GM21717 (cell line): ENCODE measurements around the gene GCC1.
"Not testable (repeated sequence)": the region's sequence is repeated elsewhere in the genome, so short reads cannot be mapped to it uniquely, and the experiment has no call there.

Source experiments
- ATAC-seq: cut with Tn5 transposase; IDR thresholded peaks from one replicate; pipeline ENCODE4 v1.9.1; 2021; ENCODE audit warnings: mild to moderate bottlenecking, moderate library complexity; ENCODE audit not compliant: unreplicated experiment

The GCC1 gene

GRCh38 chr7:127591189-127591588 lies 5.8 kb upstream of the GCC1 start:
- no peak for ATAC-seq

- no peak for ATAC-seq
Measured at GRCh38 chr7:127589896-127590295, 4.5 kb upstream of the GCC1 start.

GRCh38 chr7:127588697-127589482 lies 3.5 kb upstream of the GCC1 start:
- ATAC-seq: peak; percentile 32

- ATAC-seq: peak; percentile 77
Measured at GRCh38 chr7:127588019-127588696, 2.8 kb upstream of the GCC1 start, which contains the start of gene ARF5. Gene ARF5 (plus strand): TSS chr7:127588411. CDS start chr7:127588499, 88 bp downstream.

- no peak for ATAC-seq
Measured at GRCh38 chr7:127587663-127588018, 2.2 kb upstream of the GCC1 start.

GRCh38 chr7:127586346-127586745 lies 950 bp upstream of the GCC1 start:
- ATAC-seq: no peak

GRCh38 chr7:127584648-127585043 lies 750 bp downstream of the GCC1 start:
- ATAC-seq: no peak

- ATAC-seq: no peak
Measured at GRCh38 chr7:127582361-127582760, 3.0 kb downstream of the GCC1 start.

- no peak for ATAC-seq
Measured at GRCh38 chr7:127581716-127582115, 3.7 kb downstream of the GCC1 start.

GRCh38 chr7:127580612-127581011 lies 4.8 kb downstream of the GCC1 start:
- ATAC-seq: no peak

- ATAC-seq: no peak
Measured at GRCh38 chr7:127578711-127579275, 6.6 kb downstream of the GCC1 start.

GRCh38 chr7:127578036-127578684 lies 7.2 kb downstream of the GCC1 start:
- no peak for ATAC-seq

GRCh38 chr7:127571741-127572505 lies 13.5 kb downstream of the GCC1 start:
- ATAC-seq: no peak

GRCh38 chr7:127568034-127568433 lies 17.4 kb downstream of the GCC1 start:
- ATAC-seq: not testable (repeated sequence)

GRCh38 chr7:127566242-127566641 lies 19.2 kb downstream of the GCC1 start:
- ATAC-seq: no peak

- no peak for ATAC-seq
Measured at GRCh38 chr7:127557803-127558202, 27.6 kb downstream of the GCC1 start.

GRCh38 chr7:127556404-127556803 lies 29.0 kb downstream of the GCC1 start:
- ATAC-seq: no peak

- ATAC-seq: no peak
Measured at GRCh38 chr7:127551941-127552340, 33.5 kb downstream of the GCC1 start.

- ATAC-seq: no peak
Measured at GRCh38 chr7:127550247-127550646, 35.1 kb downstream of the GCC1 start.

GRCh38 chr7:127546313-127546712 lies 39.1 kb downstream of the GCC1 start:
- ATAC-seq: no peak

- ATAC-seq: no peak
Measured at GRCh38 chr7:127541548-127541947, 43.8 kb downstream of the GCC1 start.
